GM19099 (cell line): Measurements from ENCODE around the gene TEX13D.

ENCODE experiments used
- POLR2A ChIP-seq: IDR thresholded peaks from 3 replicates; pipeline ENCODE4 v1.6.1; 2011; ENCODE audit warnings: low read depth; ENCODE audit not compliant: insufficient read length; ENCODE audit errors: extremely low read depth

Gene TEX13D

GRCh38 chrX:124344246-124344645, 11.8 kb downstream of the TEX13D start:
- no peak for TF ChIP-seq POLR2A

GRCh38 chrX:124346117-124346876, 13.8 kb downstream of the TEX13D start, which contains the start of gene SH2D1A:
TSS of gene SH2D1A (plus strand) at chrX:124346563. CDS start at chrX:124346643, 80 bp downstream.
- TF ChIP-seq POLR2A = no peak

- TF ChIP-seq POLR2A = no peak
These were observed 14.4 kb downstream of the TEX13D start for GRCh38 chrX:124346877-124347241.

GRCh38 chrX:124347242-124347641, 14.8 kb downstream of the TEX13D start:
- no peak for TF ChIP-seq POLR2A

GRCh38 chrX:124348182-124348581, 15.7 kb downstream of the TEX13D start:
- TF ChIP-seq POLR2A = no peak

GRCh38 chrX:124348885-124349453, 16.5 kb downstream of the TEX13D start:
- no peak for TF ChIP-seq POLR2A

GRCh38 chrX:124354648-124355047, 22.2 kb downstream of the TEX13D start:
- TF ChIP-seq POLR2A = no peak

- TF ChIP-seq POLR2A = no peak
These were observed 26.4 kb downstream of the TEX13D start for GRCh38 chrX:124358800-124359383.

- no peak for TF ChIP-seq POLR2A
These were observed 29.6 kb downstream of the TEX13D start for GRCh38 chrX:124362072-124362471.

GRCh38 chrX:124362761-124363160, 30.3 kb downstream of the TEX13D start:
- TF ChIP-seq POLR2A = no peak

GRCh38 chrX:124369722-124370121, 37.3 kb downstream of the TEX13D start:
- TF ChIP-seq POLR2A = no peak

GRCh38 chrX:124373348-124373747, 40.9 kb downstream of the TEX13D start:
- no peak for TF ChIP-seq POLR2A

- TF ChIP-seq POLR2A = no peak
These were observed 46.2 kb downstream of the TEX13D start for GRCh38 chrX:124378643-124379042.

GRCh38 chrX:124383354-124383753, 50.9 kb downstream of the TEX13D start:
- TF ChIP-seq POLR2A = no peak

- TF ChIP-seq POLR2A = no peak
These were observed 53.9 kb downstream of the TEX13D start for GRCh38 chrX:124386401-124386800.
